ENCODE results near the gene SART3.

SART3 gene

DNA sequence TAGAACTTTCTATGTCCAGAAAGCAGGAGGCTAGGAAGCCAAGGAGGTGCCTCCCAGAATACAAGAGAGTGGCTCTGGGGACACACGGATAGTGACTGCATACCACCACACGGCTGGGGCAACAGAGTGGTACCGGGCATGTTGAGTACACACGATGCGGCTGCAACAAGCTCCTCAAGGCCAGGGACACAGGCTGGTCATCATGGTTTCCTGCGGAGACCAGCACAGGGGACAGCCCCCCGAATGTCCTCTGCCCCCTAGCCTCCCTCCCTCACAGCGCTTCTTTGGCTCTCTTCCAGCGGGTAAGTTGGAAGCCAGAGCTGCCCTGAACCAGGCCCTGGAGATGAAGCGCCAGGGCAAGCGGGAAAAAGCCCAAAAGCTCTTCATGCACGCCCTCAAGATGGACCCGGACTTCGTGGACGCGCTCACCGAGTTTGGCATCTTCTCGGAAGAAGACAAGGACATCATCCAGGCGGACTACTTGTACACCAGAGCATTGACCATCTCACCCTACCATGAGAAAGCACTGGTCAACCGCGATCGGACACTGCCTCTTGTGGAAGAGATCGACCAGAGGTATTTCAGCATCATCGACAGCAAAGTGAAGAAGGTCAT is 42.8 kb downstream of the SART3 start:
- no peak overlapping the region for H3K4me3 ChIP-seq (ENCODE audit: low read depth, low read length)
- POLR2A ChIA-PET, result no interaction called here
- DNase-seq (ENCODE audit: low read depth, low spot score), result no peak
- TF ChIP-seq, protein P1, sequence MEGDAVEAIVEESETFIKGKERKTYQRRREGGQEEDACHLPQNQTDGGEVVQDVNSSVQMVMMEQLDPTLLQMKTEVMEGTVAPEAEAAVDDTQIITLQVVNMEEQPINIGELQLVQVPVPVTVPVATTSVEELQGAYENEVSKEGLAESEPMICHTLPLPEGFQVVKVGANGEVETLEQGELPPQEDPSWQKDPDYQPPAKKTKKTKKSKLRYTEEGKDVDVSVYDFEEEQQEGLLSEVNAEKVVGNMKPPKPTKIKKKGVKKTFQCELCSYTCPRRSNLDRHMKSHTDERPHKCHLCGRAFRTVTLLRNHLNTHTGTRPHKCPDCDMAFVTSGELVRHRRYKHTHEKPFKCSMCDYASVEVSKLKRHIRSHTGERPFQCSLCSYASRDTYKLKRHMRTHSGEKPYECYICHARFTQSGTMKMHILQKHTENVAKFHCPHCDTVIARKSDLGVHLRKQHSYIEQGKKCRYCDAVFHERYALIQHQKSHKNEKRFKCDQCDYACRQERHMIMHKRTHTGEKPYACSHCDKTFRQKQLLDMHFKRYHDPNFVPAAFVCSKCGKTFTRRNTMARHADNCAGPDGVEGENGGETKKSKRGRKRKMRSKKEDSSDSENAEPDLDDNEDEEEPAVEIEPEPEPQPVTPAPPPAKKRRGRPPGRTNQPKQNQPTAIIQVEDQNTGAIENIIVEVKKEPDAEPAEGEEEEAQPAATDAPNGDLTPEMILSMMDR (IDR thresholded peaks at IDR 0.05; ENCODE audit: insufficient read depth, low read length, missing control alignments), result no peak
- CTCF ChIA-PET, result interaction anchor here (0.8 to 1.3 kb wide), 2 partner anchors 8 to 575 kb away, joined by 3 read pairs; partner anchors contain the start of gene ALKBH2

DNA sequence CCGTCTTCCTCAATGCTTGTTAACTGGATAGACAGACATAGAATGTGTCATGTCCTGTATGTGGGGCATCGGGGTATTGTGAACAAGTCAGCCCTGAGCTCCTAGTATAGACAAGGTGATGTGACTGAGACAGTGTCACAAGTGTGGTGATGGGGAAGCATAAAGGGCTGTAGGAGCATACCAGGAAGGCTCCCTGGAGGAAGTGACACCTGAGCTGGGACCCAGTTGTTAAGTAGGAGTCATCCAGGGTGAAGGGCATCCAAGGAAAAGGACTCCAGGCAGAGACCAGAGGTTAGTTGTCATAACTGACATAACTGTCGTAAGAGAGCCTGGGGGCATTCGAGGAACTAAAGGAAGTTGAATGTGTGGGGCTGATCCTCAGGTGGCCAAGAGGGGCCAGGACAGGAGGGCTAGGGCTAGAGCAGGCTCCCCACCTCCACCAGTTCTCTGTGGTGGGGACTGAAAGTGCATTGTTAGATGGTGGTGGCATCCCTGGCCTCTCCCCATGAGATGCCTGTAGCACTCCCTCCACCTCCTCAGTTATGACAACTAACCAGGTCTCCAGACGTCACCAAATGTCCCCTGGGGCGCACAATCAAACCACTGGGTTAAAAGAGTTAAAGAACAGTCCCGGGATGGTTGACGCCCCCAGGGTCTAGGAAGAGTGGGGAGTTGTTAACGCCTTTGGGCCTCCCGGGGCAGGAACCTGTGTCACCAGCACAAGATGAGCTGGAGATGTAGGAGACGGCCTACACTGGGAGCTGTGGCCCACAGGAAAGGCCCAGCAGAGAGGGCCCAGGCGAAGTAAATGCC is 43.5 kb downstream of the SART3 start:
- TF ChIP-seq, protein P1 (IDR thresholded peaks at IDR 0.05; ENCODE audit: insufficient read depth, low read length, missing control alignments), result no peak

DNA sequence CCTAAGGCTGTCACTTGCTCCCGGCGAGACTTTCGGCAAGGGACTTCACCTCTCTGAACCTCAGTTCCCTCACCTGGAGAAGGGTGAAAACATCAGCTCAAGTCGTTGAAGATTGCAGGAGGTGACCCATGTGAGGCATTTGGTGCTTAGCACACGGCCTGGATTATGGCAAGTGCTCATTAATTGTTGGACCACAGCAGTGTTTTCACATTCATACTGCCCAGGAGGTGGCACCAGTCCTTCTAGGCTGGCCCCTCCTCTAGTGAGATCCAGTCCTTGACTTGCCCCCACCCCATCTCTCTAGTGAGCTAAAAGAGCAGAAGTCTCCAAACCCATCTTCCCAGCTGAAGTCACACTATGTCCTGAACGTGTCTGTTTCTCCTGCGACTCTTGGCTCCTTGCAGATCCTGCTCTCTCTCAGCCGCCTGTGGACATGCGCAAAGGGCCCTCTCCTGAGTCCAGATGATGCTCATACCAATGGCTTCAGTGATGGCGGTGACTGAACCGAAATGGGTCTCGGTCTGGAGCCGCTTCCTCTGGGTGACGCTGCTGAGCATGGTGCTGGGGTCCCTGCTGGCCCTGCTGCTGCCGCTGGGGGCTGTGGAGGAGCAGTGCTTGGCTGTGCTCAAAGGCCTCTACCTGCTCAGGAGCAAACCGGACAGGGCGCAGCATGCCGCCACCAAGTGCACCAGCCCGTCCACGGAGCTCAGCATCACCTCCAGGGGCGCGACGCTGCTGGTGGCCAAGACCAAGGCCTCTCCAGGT is 44.3 kb downstream of the SART3 start:
- CTCF ChIA-PET, result interaction anchor here (2.4 kb wide), 1 partner anchor 101 kb away, joined by 9 read pairs; no protein-coding TSS in a partner anchor
- POLR2A ChIA-PET, result no interaction called here
- DNase-seq (ENCODE audit: low read depth, low spot score), result no peak
- TF ChIP-seq, protein P1 (IDR thresholded peaks at IDR 0.05; ENCODE audit: insufficient read depth, low read length, missing control alignments), result peak; percentile 3
- H3K4me3 ChIP-seq (ENCODE audit: low read depth, low read length), result peak overlapping the region; percentile 82; the same call in 1 of the 2 replicates

More for the DNA sequence above, 43.5 kb downstream of the SART3 start:
- ChIA-PET CTCF (interaction anchor here (0.8 to 2.4 kb wide), 2 partner anchors 101 to 575 kb away, joined by 3 to 9 read pairs; partner anchors contain the start of gene ALKBH2), POLR2A (no interaction called here)
- DNase-seq (ENCODE audit: low read depth, low spot score), result no peak
- H3K4me3 ChIP-seq (ENCODE audit: low read depth, low read length), result no peak overlapping the region

DNA sequence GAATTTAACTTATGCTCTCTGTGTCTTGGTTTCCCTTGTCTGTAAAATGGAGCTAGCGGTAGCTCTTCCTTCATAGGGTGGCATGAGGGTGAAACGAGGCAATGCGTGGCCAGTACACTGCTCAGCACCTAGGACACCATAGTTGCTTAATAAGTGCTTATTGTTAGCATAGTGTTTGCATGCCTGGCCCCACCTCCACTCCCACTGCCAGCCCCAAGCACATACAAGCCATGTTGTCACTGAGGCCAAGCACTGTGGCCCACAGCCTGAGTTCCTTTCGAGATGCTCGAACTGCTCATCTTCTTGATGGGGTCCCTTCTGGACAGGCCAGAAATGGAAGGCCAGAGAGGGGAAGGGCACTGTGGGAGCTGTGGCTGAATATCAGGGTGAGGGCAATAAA is 45.1 kb downstream of the SART3 start:
- H3K4me3 ChIP-seq (ENCODE audit: low read depth, low read length), result peak overlapping the region; percentile 82
- CTCF ChIA-PET, result interaction anchor here (0.9 to 2.4 kb wide), 2 partner anchors 101 to 102 kb away, joined by 3 to 9 read pairs; no protein-coding TSS in a partner anchor
- no peak for DNase-seq (ENCODE audit: low read depth, low spot score)
- POLR2A ChIA-PET, result interaction anchor here (0.5 kb wide), 1 partner anchor 1030 kb away, joined by 3 read pairs; no protein-coding TSS in a partner anchor
- TF ChIP-seq, protein P1 (IDR thresholded peaks at IDR 0.05; ENCODE audit: insufficient read depth, low read length, missing control alignments), result no peak

DNA sequence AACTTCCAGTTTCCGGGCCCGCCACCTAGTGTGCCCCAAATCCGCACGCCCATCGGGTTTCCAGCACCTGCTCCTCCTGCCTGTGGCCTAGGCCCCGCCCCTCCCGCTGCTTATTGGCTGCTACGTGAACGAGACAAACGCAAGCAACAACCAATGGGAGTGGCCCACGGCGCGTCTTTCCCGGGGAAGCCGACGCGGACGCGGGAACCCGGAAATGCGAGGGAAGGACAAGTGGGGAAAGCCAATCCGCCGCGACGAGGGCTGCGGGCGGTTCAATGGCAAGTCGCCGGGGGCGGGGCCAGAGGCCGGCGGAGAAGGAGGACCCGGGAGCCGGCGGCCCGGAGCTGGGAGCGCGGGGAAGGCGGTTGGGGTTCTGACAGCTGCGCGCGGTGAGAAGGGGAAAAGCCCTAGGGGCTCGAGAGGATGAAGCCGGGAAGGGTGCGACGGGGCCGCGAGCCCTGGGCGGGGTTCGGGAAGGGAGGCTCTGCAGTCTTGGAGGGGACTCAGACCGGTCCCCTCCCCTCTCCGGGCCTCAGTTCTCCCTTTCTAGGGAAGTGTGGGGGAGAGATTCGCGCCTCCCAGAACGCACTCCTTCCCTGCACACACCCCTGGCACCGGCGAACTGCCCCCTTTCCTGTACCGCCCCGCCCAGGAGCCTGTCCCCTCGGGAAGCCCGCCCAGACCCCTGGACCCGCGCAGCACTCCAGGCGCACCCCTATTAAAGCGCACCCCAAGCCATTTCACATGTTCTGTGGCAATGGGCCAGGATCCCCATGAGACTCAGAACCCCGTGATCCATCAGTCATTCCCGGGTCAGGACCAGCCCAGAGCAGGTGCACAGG is 45.8 kb downstream of the SART3 start, which contains the start of gene FICD:
TSS of gene FICD (plus strand) at position 305 of the 842 bp plus-strand sequence. CDS start 1,696 bp downstream, outside the sequence.
- ChIA-PET CTCF (interaction anchor here (0.9 to 2.4 kb wide), 2 partner anchors 102 to 103 kb away, joined by 3 to 9 read pairs; no protein-coding TSS in a partner anchor), POLR2A (interaction anchor here (0.5 kb wide), 1 partner anchor 1030 kb away, joined by 3 read pairs; no protein-coding TSS in a partner anchor)
- TF ChIP-seq, protein P1 (IDR thresholded peaks at IDR 0.05; ENCODE audit: insufficient read depth, low read length, missing control alignments), result no peak
- peak within 1 kb of the TSS; percentile 82 for H3K4me3 ChIP-seq (ENCODE audit: low read depth, low read length)
- DNase-seq (ENCODE audit: low read depth, low spot score), result peak; percentile 78

All from AG04449 (cell line).